HTERT RPE-1 (cell line): ENCODE results near the gene LIMA1.
"Not testable (repeated sequence)": the region's sequence is repeated elsewhere in the genome, so short reads cannot be mapped to it uniquely, and the experiment has no call there.

Source experiments
- in situ Hi-C: fragments of 300-500 bp; cut with MboI; formaldehyde crosslinking; loops from 4 replicates; pipeline ENCODE4 v1.14.3; 2020; ENCODE audit warnings: low sequenced_read_pairs

The LIMA1 gene

GRCh38 chr12:50219001-50219400 is 64.3 kb downstream of the LIMA1 start:
- in situ Hi-C loops: not testable (repeated sequence)

DNA sequence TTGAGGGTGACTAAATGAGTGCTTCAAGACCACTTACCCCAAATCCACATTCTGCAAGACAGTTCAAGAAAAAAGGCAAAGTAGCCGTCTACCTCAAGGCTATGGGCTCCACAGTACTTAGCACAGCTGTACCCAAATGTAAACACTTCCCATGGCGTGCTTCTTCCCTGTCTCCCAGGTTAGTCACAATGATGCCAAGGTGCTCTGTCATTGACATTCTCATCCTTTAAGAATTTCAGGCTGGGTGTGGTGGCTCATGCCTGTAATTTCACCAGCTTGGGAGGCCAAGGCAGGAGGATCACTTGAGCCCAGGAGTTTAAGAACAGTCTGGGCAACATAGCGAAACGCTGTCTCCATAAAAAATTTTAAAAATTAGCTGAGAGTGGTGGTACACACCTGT is 64.9 kb downstream of the LIMA1 start:
- in situ Hi-C loops: no loop called here

- in situ Hi-C loops: no loop called here
Observed at GRCh38 chr12:50217202-50217601, 66.1 kb downstream of the LIMA1 start.

DNA sequence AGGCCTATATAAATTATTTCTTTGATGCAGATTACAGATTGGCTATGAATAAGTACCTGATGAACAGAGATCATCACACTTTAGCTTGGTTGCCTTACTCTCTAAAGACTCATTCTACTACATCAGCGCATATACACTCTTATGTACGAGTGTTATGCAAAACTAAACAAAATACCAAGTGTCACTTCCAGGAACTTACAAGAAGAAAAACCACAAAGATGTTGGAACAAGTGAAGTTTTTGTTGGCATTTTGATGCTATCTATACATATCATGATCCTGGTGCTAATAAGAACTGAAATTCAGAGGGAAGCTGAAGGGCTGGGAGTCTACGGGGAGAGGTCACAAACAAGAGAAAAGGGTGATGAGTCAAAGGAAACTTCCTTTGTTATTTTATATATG is 68.3 kb downstream of the LIMA1 start:
- in situ Hi-C loops: no loop called here

- in situ Hi-C loops: no loop called here
Observed at GRCh38 chr12:50214018-50214417, 69.3 kb downstream of the LIMA1 start.

- in situ Hi-C loops: no loop called here
Observed at GRCh38 chr12:50213439-50213838, 69.9 kb downstream of the LIMA1 start.

DNA sequence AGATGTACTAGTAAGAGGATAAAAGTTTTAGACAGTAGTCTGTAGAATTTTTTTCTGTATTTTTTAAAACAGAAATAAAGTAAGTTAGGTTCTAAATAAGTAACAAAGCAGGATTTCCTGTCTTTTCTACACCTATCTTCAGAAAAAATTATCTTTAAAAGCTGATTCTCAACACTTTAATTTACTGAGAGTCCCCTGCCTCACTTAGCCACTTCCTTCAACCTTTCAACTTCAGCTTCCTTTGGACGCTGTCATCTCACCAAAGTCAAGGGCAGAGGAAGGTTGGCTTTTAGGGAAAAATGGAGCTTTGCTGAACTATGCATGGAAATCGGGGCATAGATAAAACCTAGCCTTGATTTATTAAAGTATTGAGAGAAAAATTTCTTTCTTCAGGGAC is 71.3 kb downstream of the LIMA1 start:
- in situ Hi-C loops: no loop called here

GRCh38 chr12:50211392-50212070 is 71.8 kb downstream of the LIMA1 start:
- in situ Hi-C loops: no loop called here

GRCh38 chr12:50207424-50207823 is 75.9 kb downstream of the LIMA1 start:
- in situ Hi-C loops: no loop called here

DNA sequence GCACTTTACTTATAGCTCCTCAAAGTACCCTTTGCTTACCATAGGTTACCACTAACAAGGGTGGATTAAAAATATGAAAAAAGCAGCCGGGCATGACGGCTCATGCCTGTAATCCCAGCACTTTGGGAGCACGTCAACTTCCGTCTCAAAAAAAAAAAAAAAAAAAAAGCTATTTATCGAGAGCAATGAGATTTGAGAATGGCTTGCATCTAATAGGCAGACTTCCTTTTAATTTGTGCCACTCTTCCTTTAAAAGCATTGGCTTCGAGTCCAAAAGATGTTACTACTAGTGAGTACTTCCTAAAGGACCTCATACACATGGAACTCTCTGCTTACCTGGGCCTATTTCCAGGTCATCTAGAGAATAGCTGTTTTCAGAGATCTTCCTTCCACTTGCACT is 77.7 kb downstream of the LIMA1 start:
- in situ Hi-C loops: no loop called here

GRCh38 chr12:50203691-50204090 is 79.6 kb downstream of the LIMA1 start:
- in situ Hi-C loops: no loop called here

DNA sequence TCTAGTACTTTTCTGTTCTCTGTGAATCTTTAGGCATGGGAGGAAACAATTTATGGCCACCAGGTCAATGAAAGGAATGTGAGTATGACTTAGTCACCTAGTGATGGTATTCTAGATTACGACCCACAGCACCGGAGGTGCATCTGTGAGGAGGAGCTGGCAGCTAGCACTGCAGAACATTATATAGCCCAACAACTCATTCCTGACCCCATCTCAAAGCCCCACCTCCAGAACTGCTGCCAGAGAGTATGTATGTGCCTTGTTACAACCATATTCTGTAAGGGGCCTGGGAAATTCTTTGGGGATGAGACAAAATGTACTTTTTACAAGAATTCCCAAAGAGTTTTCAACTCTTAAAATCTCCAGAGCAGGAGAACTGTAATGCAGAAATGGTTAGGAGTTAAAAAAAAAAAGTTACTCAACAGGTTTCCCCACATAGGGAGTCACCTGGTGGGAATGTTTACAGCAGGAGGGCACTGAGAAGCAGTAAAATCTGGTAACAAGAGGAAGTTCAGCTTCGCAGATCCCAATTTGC is 81.3 kb downstream of the LIMA1 start:
- in situ Hi-C loops: no loop called here

- in situ Hi-C loops: no loop called here
Observed at GRCh38 chr12:50200552-50201273, 82.6 kb downstream of the LIMA1 start.

DNA sequence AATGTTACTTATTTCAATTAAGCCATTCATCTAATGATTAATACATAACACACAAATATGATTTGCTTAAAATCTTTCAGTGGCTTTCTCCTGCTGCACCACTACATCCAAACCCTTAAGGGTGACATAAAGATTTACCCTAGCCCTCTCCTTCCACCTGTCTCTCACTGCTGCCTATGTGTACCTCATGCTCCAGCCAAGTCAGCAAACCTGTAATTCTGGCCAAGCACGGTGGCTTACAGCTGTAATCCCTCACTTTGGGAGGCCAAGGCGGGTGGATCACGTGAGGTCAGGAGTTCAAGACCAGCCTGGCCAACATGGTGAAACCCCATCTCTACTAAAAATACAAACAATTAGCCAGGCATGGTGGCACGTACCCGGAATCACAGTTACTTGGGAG is 84.5 kb downstream of the LIMA1 start:
- in situ Hi-C loops: no loop called here

DNA sequence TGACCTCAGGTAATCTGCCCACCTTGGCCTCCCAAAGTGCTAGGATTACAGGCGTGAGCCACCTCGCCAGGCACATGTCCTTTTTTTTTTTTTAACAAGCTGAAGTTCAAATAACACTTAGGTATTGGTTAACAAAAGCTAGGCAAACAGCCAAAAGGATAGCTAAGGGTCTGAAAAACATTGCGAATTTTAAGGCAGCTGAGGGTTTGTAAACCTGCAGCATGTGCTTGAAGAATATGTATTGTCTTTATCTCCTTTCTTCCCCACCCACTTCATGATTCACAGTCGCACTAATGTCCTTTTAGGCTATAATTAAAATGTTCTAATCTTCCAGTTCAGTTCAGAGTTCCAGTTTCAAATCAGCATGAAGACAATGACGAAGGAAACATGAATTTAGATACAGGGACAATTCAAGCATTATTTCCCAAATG is 86.0 kb downstream of the LIMA1 start:
- in situ Hi-C loops: no loop called here

- in situ Hi-C loops: no loop called here
Observed at GRCh38 chr12:50196537-50196936, 86.8 kb downstream of the LIMA1 start.

- in situ Hi-C loops: no loop called here
Observed at GRCh38 chr12:50195832-50196231, 87.5 kb downstream of the LIMA1 start.

GRCh38 chr12:50192908-50193307 is 90.4 kb downstream of the LIMA1 start:
- in situ Hi-C loops: no loop called here

DNA sequence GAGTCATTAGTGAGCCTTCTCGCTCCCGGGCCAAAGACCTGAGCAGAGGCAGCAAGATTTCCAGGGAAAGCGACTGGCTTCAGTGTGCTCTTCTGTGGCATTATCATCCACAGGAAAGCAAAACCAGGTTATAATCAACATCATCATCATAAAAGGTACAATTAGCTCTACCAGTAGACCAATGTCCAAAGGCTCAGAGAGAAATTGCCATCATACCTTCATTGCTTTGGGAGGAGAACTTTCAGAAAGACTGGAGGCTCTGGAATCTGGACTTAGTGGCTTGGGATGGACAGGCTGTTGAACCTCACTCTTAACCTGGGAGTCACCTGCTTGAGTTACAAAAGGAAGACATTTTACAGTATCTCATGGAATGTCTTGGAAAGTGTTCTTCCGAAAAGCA is 91.1 kb downstream of the LIMA1 start:
- in situ Hi-C loops: no loop called here

- in situ Hi-C loops: no loop called here
Observed at GRCh38 chr12:50190859-50191258, 92.5 kb downstream of the LIMA1 start.

DNA sequence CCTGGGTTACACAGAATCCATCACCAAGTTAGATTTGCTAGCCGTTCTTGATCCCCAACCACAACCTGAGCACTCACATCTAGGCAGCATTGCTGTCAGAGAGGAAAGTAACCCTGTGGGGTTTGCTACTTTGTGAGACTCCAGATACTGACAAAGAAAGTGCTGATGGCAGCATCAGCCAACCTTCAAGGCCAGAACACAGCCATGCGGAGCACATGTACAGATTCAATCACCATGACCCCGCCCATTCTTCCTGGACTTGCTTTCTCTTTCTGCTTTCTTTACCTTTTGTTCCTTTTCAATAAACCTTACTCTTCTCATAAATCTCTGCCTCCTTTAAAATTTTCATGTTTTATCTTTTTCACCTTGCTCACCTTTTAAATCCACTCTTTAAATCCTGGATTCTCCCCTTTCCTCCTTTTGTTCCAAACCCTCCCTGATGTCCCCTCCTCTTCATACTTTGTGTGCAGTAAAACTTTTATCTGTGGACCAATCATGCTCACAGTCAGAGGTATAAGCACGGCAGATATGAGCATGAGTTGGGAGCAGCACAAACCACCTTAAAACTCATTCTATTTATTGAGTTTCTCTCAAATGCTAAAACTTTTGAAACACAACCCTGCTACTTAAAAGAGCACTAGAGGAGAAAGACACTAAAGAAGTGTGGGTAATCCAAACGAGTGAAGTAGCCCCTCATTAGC is 94.3 kb downstream of the LIMA1 start:
- in situ Hi-C loops: no loop called here
